GM03348 (cell line): ENCODE results near the gene EEIG2.

Experiments used
- DNase-seq: peaks from one replicate; pipeline ENCODE4 v3.0.0; 2012; ENCODE audit warnings: low spot score

Gene EEIG2

GRCh38 chr1:108584428-108584856, 24.5 kb downstream of the EEIG2 start:
- DNase-seq, result no peak

GRCh38 chr1:108585313-108585712, 25.4 kb downstream of the EEIG2 start:
- DNase-seq, result no peak

GRCh38 chr1:108590441-108590840, 30.5 kb downstream of the EEIG2 start:
- no peak for DNase-seq

GRCh38 chr1:108590957-108591356, 31.1 kb downstream of the EEIG2 start:
- DNase-seq, result peak; percentile 73

- no peak for DNase-seq
Observed at GRCh38 chr1:108591466-108591865, 31.6 kb downstream of the EEIG2 start.

GRCh38 chr1:108592030-108592759, 32.3 kb downstream of the EEIG2 start:
- no peak for DNase-seq

- DNase-seq, result no peak
Observed at GRCh38 chr1:108593448-108593847, 33.5 kb downstream of the EEIG2 start.

- DNase-seq, result no peak
Observed at GRCh38 chr1:108595507-108595906, 35.6 kb downstream of the EEIG2 start.

GRCh38 chr1:108597041-108597440, 37.1 kb downstream of the EEIG2 start:
- DNase-seq, result no peak

- peak; percentile 17 for DNase-seq
Observed at GRCh38 chr1:108598340-108598739, 38.4 kb downstream of the EEIG2 start.

GRCh38 chr1:108600504-108600903, 40.6 kb downstream of the EEIG2 start:
- DNase-seq, result no peak

GRCh38 chr1:108601708-108602410, 42.0 kb downstream of the EEIG2 start:
- DNase-seq, result no peak

- DNase-seq, result no peak
Observed at GRCh38 chr1:108605633-108606032, 45.7 kb downstream of the EEIG2 start.

- DNase-seq, result no peak
Observed at GRCh38 chr1:108606478-108606877, 46.6 kb downstream of the EEIG2 start.

- no peak for DNase-seq
Observed at GRCh38 chr1:108609483-108610049, 49.7 kb downstream of the EEIG2 start.
